GM23338 (cell line): ENCODE measurements around the gene TUB.
A peak's percentile ranks its signal among the peaks of the same experiment; 100 is the strongest.

Experiments used
- CTCF ChIP-seq, 2 experiments: fragments of 200-600 bp in 1 of 2; sonication (generic) in 1 of 2; conservative IDR thresholded peaks; 2 replicates each; pipeline versions ENCODE4 v1.5.1 to v1.6.1; 2016 to 2017; ENCODE audit warnings: antibody characterized with exemption in 2 of 2, low read depth in 2 of 2, mild to moderate bottlenecking in 2 of 2, moderate library complexity in 1 of 2
- POLR2AphosphoS5 ChIP-seq: IDR thresholded peaks from 2 replicates; pipeline ENCODE4 v1.6.1; 2016; ENCODE audit warnings: antibody characterized with exemption, low read depth

DNA sequence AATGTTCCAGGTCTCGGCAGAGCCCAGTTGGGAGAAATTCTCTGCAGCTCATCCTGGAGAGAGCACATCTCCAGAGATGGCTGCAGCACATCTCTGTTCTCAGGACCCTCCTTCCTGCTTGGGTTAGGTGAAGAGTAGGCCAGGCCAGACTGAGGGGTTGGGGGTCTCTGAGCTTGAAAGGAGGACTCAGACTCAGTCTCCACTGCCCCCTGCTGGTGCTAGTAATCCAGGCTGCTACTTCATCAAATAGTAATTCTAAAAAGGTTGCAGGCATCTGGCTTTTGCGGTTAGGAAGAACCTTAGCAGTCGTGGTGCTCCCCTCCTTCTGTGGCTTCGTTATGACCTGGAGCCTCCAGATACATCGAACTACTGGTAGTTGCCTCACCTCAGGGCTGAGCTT is 9.7 kb downstream of the TUB start:
- peak; percentile 84 to 88 for TF ChIP-seq CTCF (conservative IDR thresholded peaks at IDR 0.05; ENCODE audit: low read depth in 2 of 2)
- no peak for TF ChIP-seq POLR2AphosphoS5
